Measurements from ENCODE around the gene CEP128.
"Not testable (repeated sequence)": the region's sequence is repeated elsewhere in the genome, so short reads cannot be mapped to it uniquely, and the experiment has no call there.

Gene CEP128

GRCh38 chr14:80951491-80951890 is 10.0 kb upstream of the CEP128 start:
- no peak for DNase-seq

- DNase-seq, result no peak
These were observed 6.8 kb upstream of the CEP128 start for GRCh38 chr14:80948291-80948690.

- no peak for DNase-seq
These were observed 5.3 kb upstream of the CEP128 start for GRCh38 chr14:80946797-80947196.

GRCh38 chr14:80946187-80946586 is 4.6 kb upstream of the CEP128 start:
- no peak for DNase-seq

- DNase-seq, result no peak
These were observed 3.5 kb upstream of the CEP128 start for GRCh38 chr14:80944861-80945617.

- no peak for DNase-seq
These were observed 658 bp upstream of the CEP128 start for GRCh38 chr14:80942191-80942600.

GRCh38 chr14:80940146-80940545 is 1.4 kb downstream of the CEP128 start:
- DNase-seq, result no peak

GRCh38 chr14:80933686-80934085 is 7.9 kb downstream of the CEP128 start:
- no peak for DNase-seq

- no peak for DNase-seq
These were observed 8.3 kb downstream of the CEP128 start for GRCh38 chr14:80933282-80933681.

GRCh38 chr14:80930836-80931389 is 10.6 kb downstream of the CEP128 start:
- DNase-seq, result no peak

- no peak for DNase-seq
These were observed 11.4 kb downstream of the CEP128 start for GRCh38 chr14:80930095-80930494.

- no peak for DNase-seq
These were observed 14.2 kb downstream of the CEP128 start for GRCh38 chr14:80927083-80927989.

- DNase-seq, result no peak
These were observed 15.0 kb downstream of the CEP128 start for GRCh38 chr14:80926397-80927082.

- DNase-seq, result no peak
These were observed 17.0 kb downstream of the CEP128 start for GRCh38 chr14:80924365-80925103.

- DNase-seq, result no peak
These were observed 18.2 kb downstream of the CEP128 start for GRCh38 chr14:80923368-80923767.

- no peak for DNase-seq
These were observed 21.9 kb downstream of the CEP128 start for GRCh38 chr14:80919622-80920021.

GRCh38 chr14:80912013-80912412 is 29.5 kb downstream of the CEP128 start:
- DNase-seq, result not testable (repeated sequence)

- no peak for DNase-seq
These were observed 34.6 kb downstream of the CEP128 start for GRCh38 chr14:80906946-80907345.

- DNase-seq, result no peak
These were observed 35.2 kb downstream of the CEP128 start for GRCh38 chr14:80906336-80906735.

GRCh38 chr14:80902608-80903007 is 38.9 kb downstream of the CEP128 start:
- DNase-seq, result no peak

- DNase-seq, result no peak
These were observed 39.7 kb downstream of the CEP128 start for GRCh38 chr14:80901822-80902221.

GRCh38 chr14:80901260-80901659 is 40.3 kb downstream of the CEP128 start:
- no peak for DNase-seq

All from NCI-H2171 (cell line).